GM19239 (cell line): ENCODE results near the gene MRPS30.
"Not testable (repeated sequence)": the region's sequence is repeated elsewhere in the genome, so short reads cannot be mapped to it uniquely, and the experiment has no call there.

ENCODE experiments used
- DNase-seq: peaks from one replicate; pipeline ENCODE4 v3.0.0; 2011; ENCODE audit warnings: low spot score; ENCODE audit not compliant: insufficient read length
- FAIRE-seq: peaks from 2 replicates; lab custom pipeline; 2011; peaks lifted over from hg19 to GRCh38; lab: Jason Lieb, UNC

The MRPS30 gene

GRCh38 chr5:44808435-44809214 lies at the start of gene MRPS30:
Gene MRPS30 (plus strand): TSS chr5:44808947. CDS start chr5:44808963, 16 bp downstream.
- FAIRE-seq (peak; percentile 100), DNase-seq (peak; percentile 60)

- DNase-seq: no peak
- no peak for FAIRE-seq
Measured at GRCh38 chr5:44769200-44769876, 39.4 kb upstream of the MRPS30 start.

- no peak for FAIRE-seq
- no peak for DNase-seq
Measured at GRCh38 chr5:44769877-44770209, 38.9 kb upstream of the MRPS30 start.

- FAIRE-seq (no peak), DNase-seq (no peak)
Measured at GRCh38 chr5:44770780-44771717, 37.7 kb upstream of the MRPS30 start.

- DNase-seq, FAIRE-seq: not testable (repeated sequence)
Measured at GRCh38 chr5:44772397-44772796, 36.4 kb upstream of the MRPS30 start.

GRCh38 chr5:44774279-44774880 lies 34.4 kb upstream of the MRPS30 start:
- FAIRE-seq: no peak

GRCh38 chr5:44779167-44779566 lies 29.6 kb upstream of the MRPS30 start:
- FAIRE-seq (no peak), DNase-seq (no peak)

More at GRCh38 chr5:44774279-44774880, 34.4 kb upstream of the MRPS30 start:
- peak; percentile 3 for DNase-seq

- FAIRE-seq (no peak), DNase-seq (no peak)
Measured at GRCh38 chr5:44783634-44784315, 25.0 kb upstream of the MRPS30 start.

GRCh38 chr5:44787731-44788130 lies 21.0 kb upstream of the MRPS30 start:
- no peak for FAIRE-seq
- no peak for DNase-seq

GRCh38 chr5:44789372-44789995 lies 19.3 kb upstream of the MRPS30 start:
- not testable (repeated sequence) for DNase-seq, FAIRE-seq

- not testable (repeated sequence) for DNase-seq, FAIRE-seq
Measured at GRCh38 chr5:44792031-44792673, 16.6 kb upstream of the MRPS30 start.

GRCh38 chr5:44794371-44794770 lies 14.4 kb upstream of the MRPS30 start:
- FAIRE-seq (no peak), DNase-seq (no peak)

GRCh38 chr5:44795496-44795895 lies 13.3 kb upstream of the MRPS30 start:
- DNase-seq (no peak), FAIRE-seq (no peak)

GRCh38 chr5:44797841-44798240 lies 10.9 kb upstream of the MRPS30 start:
- DNase-seq (no peak), FAIRE-seq (no peak)

- DNase-seq (no peak), FAIRE-seq (no peak)
Measured at GRCh38 chr5:44801992-44802391, 6.8 kb upstream of the MRPS30 start.

GRCh38 chr5:44806608-44807007 lies 2.1 kb upstream of the MRPS30 start:
- no peak for FAIRE-seq
- no peak for DNase-seq

GRCh38 chr5:44807269-44807668 lies 1.5 kb upstream of the MRPS30 start:
- FAIRE-seq (no peak), DNase-seq (no peak)

- FAIRE-seq: peak; percentile 79
- peak; percentile 1 for DNase-seq
Measured at GRCh38 chr5:44809215-44809955, 638 bp downstream of the MRPS30 start.
